GM06990 (cell line): ENCODE measurements around the gene GNAS-AS1.

ENCODE experiments used
- DNase-seq: peaks from one replicate; pipeline ENCODE4 v3.0.0-alpha.2; 2011; ENCODE audit not compliant: insufficient read length; ENCODE audit errors: extremely low read depth
- H3K27me3 ChIP-seq: replicated peaks from 2 replicates; pipeline ENCODE4 v1.6.0; 2011; ENCODE audit warnings: low read length; ENCODE audit not compliant: control insufficient read depth, insufficient read depth
- H3K36me3 ChIP-seq: 2 replicates; pipeline ENCODE4 v1.5.1; 2011; ENCODE audit warnings: low read length; ENCODE audit not compliant: control insufficient read depth, insufficient read depth
- H3K4me3 ChIP-seq: replicated peaks from 2 replicates; pipeline ENCODE4 v1.5.1; 2011; ENCODE audit warnings: low read depth, mild to moderate bottlenecking, control low read depth, low read length
- TF ChIP-seq, protein P1 (sequence below): IDR thresholded peaks from 2 replicates; pipeline ENCODE4 v1.5.1; 2011; ENCODE audit warnings: low read length, control low read depth, mild to moderate bottlenecking, inconsistent platforms; ENCODE audit not compliant: insufficient read depth, poor library complexity, severe bottlenecking

GNAS-AS1 gene

DNA sequence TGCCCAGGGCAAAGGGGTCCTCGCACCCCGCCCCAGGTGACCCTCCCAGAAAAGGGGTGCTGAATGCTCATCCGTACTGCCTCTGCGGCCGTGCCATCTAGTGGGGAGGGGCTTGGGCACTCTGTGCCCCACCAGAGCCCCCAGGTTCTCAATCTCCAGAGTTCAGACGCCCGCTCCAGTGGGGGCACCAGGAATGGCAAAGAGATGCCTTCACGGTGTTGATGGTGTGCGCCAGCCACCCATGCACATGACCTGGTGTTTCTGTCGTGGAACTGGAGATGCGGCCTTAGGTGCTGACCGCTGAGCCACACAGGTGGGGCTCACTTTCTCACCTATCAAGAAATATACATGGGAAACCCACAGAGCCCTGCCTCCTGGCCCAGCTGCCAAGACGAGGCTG, 30.8 kb downstream of the GNAS-AS1 start:
- Histone ChIP-seq H3K36me3 (no peaks in the 10 kb centered on the region; the same call in none of the 2 replicates), H3K27me3 (no peaks in the 10 kb centered on the region), H3K4me3 (no peak overlapping the region)
- TF ChIP-seq, protein P1, sequence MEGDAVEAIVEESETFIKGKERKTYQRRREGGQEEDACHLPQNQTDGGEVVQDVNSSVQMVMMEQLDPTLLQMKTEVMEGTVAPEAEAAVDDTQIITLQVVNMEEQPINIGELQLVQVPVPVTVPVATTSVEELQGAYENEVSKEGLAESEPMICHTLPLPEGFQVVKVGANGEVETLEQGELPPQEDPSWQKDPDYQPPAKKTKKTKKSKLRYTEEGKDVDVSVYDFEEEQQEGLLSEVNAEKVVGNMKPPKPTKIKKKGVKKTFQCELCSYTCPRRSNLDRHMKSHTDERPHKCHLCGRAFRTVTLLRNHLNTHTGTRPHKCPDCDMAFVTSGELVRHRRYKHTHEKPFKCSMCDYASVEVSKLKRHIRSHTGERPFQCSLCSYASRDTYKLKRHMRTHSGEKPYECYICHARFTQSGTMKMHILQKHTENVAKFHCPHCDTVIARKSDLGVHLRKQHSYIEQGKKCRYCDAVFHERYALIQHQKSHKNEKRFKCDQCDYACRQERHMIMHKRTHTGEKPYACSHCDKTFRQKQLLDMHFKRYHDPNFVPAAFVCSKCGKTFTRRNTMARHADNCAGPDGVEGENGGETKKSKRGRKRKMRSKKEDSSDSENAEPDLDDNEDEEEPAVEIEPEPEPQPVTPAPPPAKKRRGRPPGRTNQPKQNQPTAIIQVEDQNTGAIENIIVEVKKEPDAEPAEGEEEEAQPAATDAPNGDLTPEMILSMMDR, result no peak
- no peak for DNase-seq

DNA sequence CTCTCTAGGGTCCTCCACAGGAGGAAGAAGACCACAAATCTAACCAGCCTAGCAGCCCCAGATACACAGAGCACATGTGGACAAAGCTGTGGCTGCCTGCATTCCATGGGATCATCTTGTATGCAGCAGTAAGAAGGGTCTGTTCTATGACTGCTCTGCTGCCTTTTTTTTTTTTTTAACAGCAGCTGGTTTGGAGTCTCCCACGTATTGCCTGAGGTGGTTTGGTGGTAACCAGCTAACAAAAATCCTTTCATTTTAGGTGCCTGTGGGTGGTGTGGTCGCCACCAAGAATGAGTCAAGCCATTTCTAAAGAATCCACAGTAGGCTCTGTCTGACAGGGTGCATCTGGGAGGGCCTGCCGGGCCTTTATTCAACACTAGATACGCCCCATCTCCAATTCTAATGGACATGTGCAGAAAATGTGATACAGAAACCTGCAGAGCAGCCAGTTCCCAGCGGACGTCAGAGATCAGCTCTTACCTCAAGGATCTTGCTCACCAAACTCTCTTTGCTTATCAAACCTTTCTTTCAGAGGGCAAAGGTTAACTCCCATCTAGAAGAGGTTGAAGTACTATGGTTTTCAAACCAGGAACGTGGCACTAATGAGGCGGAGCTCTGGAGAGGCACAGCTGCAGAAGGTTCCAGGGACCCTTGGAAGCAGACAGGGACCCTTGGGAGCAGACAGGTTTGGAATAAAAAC, 32.0 kb downstream of the GNAS-AS1 start:
- no peak for DNase-seq
- TF ChIP-seq, protein P1, result no peak
- H3K36me3 ChIP-seq, result no peaks in the 10 kb centered on the region; the same call in none of the 2 replicates
- H3K4me3 ChIP-seq, result no peak overlapping the region
- H3K27me3 ChIP-seq, result no peaks in the 10 kb centered on the region

DNA sequence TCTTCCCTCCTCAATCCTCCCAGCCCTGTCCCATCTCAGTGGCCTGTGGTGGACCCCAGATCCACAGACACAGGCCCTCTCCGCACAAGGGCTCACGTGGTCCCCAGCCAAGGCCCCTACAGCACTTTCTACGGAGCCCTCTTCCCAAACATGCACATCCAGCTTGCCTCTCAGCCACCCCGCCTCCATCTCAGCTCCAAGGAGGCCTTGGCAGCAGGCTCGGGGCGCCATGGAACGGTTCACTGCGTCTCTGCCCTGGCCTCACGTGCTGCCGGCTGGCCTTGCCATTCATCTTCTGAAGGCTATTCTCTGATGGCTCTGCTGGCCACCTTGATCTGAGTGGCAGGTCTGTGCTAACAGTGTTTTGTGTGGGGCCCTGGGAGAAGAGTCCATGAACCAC, 33.0 kb downstream of the GNAS-AS1 start:
- no peak for DNase-seq
- TF ChIP-seq, protein P1, result no peak
- no peak overlapping the region for H3K4me3 ChIP-seq
- no peaks in the 10 kb centered on the region; the same call in none of the 2 replicates for H3K36me3 ChIP-seq
- peaks cover 1% of the 10 kb centered on the region; the same call in 1 of the 2 replicates for H3K27me3 ChIP-seq

DNA sequence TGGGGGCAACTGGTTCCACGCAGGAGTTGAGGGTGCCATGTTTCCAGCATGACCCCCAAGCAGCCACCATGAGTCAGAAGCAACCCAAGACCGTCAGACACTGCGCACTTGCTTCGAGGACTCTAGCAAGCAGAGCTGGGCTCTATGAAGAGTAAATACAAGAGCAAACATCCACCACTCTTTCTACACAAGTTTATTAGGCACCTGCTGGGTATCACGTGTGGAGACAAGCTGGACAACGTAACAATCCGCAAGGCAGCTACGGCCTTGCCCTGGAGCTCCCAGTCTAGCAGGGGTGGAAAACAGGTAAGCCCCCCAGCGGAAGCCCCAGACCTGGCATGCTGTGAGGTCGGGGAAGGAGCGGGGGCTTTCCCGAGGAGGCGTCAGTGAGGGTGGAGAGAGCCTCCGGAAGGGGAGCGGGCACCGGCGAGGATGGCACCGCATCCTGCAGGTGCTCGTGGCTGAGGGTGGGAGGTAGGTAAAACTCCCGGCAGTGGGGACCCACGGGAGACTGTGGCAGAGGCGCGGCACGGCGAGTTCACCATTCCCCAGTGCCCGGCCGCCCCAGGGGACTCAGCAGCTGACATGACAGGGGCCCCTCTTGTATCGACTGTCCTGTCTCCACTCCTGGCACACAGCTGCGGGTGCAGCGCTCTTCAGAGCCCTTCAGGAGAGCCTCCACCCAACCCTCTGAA, 33.6 kb downstream of the GNAS-AS1 start:
- H3K27me3 ChIP-seq, result peaks cover 1% of the 10 kb centered on the region; the same call in 1 of the 2 replicates
- H3K4me3 ChIP-seq, result no peak overlapping the region
- no peak for DNase-seq
- no peaks in the 10 kb centered on the region; the same call in none of the 2 replicates for H3K36me3 ChIP-seq
- TF ChIP-seq, protein P1, result no peak

DNA sequence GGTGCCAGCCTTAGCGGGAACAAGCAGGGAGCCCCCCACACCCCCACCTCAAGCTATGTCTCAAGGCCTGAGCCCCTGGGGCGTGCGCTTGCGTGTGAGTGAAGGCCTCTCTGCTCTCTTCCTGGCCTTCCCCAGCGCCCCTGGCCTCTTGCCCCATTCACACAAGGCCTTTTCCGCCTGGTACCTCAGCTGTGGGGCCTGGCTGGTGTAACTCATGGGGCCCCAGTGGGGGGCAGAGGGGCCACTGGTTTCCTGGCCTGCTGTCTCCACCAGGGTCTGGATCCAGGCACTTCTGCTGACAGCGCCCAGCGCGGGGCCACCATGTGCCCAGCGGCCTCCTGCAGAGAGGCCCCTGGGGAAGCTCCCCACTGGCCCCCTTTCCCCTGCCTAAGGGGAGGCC, 34.7 kb downstream of the GNAS-AS1 start:
- TF ChIP-seq, protein P1, result no peak
- DNase-seq, result no peak
- Histone ChIP-seq H3K4me3 (no peak overlapping the region), H3K27me3 (peaks cover 1% of the 10 kb centered on the region; the same call in 1 of the 2 replicates), H3K36me3 (no peaks in the 10 kb centered on the region; the same call in none of the 2 replicates)
